Measurements from ENCODE around the gene FRZB. TPM values are rescaled to one million over a fixed set of nuclear protein-coding genes. Genes with fewer than 3 reads are reported as not detected.

Gene FRZB
- total and polyA plus RNA-seq, 11 donors = 0.31 to 5.5 (median 1.8) TPM

GRCh38 chr2:182784777-182785176, 81.7 kb downstream of the FRZB start:
- no peak for DNase-seq
- WGBS, 4 donors = 77 to 87% (median 83%) methylated on average over 1 of the region's 1 CpG
- TF ChIP-seq POLR2A (IDR thresholded peaks at IDR 0.05) = no peak
- peak; percentile 26 to 67 (median 52) for TF ChIP-seq CTCF (IDR thresholded peaks at IDR 0.05)
- Histone ChIP-seq H3K4me3 (no peak overlapping the region), H3K9me3 (peaks cover 0 to 7% (median 0%) of the 10 kb centered on the region in 12 donors), H3K4me1 (no peaks in the 10 kb centered on the region), H3K36me3 (peaks cover 0 to 11% (median 0%) of the 10 kb centered on the region in 9 donors), H3K27ac (no peak overlapping the region), H3K27me3 (no peaks in the 10 kb centered on the region)
- no peak for ATAC-seq
- intact Hi-C loops (cut with DNase I) = loop anchor here in 5 of 10 donors (2.0 to 10.0 kb wide), 5 partner anchors 120 to 198 kb away; no protein-coding TSS in a partner anchor

- Histone ChIP-seq H3K4me3 (no peak overlapping the region), H3K9me3 (peaks cover 0 to 7% (median 0%) of the 10 kb centered on the region in 12 donors), H3K27ac (no peak overlapping the region), H3K27me3 (no peaks in the 10 kb centered on the region), H3K36me3 (peaks cover 0 to 13% (median 6%) of the 10 kb centered on the region in 9 donors), H3K4me1 (no peaks in the 10 kb centered on the region)
- no peak for TF ChIP-seq CTCF (IDR thresholded peaks at IDR 0.05)
- no peak for TF ChIP-seq POLR2A (IDR thresholded peaks at IDR 0.05)
- no peak for ATAC-seq
- 85 to 93% (median 86%) methylated on average over 4 of the region's 4 CpGs for WGBS, 4 donors
- no peak for DNase-seq
- intact Hi-C loops (cut with DNase I) = loop anchor here in 5 of 10 donors (2.0 to 10.0 kb wide), 5 partner anchors 121 to 198 kb away; no protein-coding TSS in a partner anchor
These were observed 82.3 kb downstream of the FRZB start for GRCh38 chr2:182784058-182784706.

Other genes with a start within 250 kb of the FRZB start
- 10 to 100 TPM; 32.2 to 73.5 (median 50.5) TPM for gene DNAJC10, start 150.4 kb downstream of the FRZB start, total RNA-seq
- 10 to 100 TPM in 1 of 2 donors, 1 to 10 TPM in 1; 9.8 to 27.3 TPM for gene DNAJC10, start 150.4 kb downstream of the FRZB start, polyA plus RNA-seq
- 100 to 1,000 TPM; 113 to 164 (median 138) TPM for gene NCKAP1, start 171.8 kb upstream of the FRZB start, total RNA-seq
- 100 to 1,000 TPM in 1 of 2 donors, 10 to 100 TPM in 1; 33.5 to 168 TPM for gene NCKAP1, start 171.8 kb upstream of the FRZB start, polyA plus RNA-seq
- 10 to 100 TPM in 4 of 9 donors, 1 to 10 TPM in 5; 4.2 to 13.4 (median 9.3) TPM for gene DUSP19, start 212.1 kb upstream of the FRZB start, total RNA-seq
- 1 to 10 TPM; 1.5 to 4.2 TPM for gene DUSP19, start 212.1 kb upstream of the FRZB start, polyA plus RNA-seq

All from heart left ventricle (tissue), 16 donors.